Caco-2 (cell line): ENCODE measurements around the gene ZNF219. TPM values are rescaled to one million over a fixed set of nuclear protein-coding genes. Genes with fewer than 3 reads are reported as not detected.

ENCODE experiments used
- BruUV-seq: library from RNA; stranded (reverse); fragments of 400-500 nt; replicated peaks from 2 replicates; lab custom pipeline; 2021; lab: Mats Ljungman, UMichigan
- CTCF ChIA-PET: fragments of 300-600 bp; sonication (Branson Sonifier 250); formaldehyde crosslinking; loops from one replicate; lab custom pipeline; 2022; ENCODE audit warnings: antibody characterized with exemption; lab: Charles Lee
- POLR2A ChIA-PET: fragments of 300-600 bp; sonication (Branson Sonifier 250); formaldehyde crosslinking; loops from one replicate; lab custom pipeline; 2022; ENCODE audit warnings: antibody characterized with exemption; lab: Charles Lee
- DNase-seq, 2 experiments: peaks; one replicate each; pipeline versions ENCODE4 v3.0.0 to v3.0.0-alpha.2; 2020 to 2022
- H3K27me3 ChIP-seq: replicated peaks from 2 replicates; pipeline ENCODE4 v1.6.0; 2011; ENCODE audit warnings: low read length; ENCODE audit not compliant: control insufficient read depth, insufficient read depth
- H3K36me3 ChIP-seq: 2 replicates; pipeline ENCODE4 v1.5.1; 2011; ENCODE audit warnings: low read length; ENCODE audit not compliant: control insufficient read depth, insufficient read depth
- H3K4me1 ChIP-seq: fragments of 250-450 bp; sonication (Bioruptor Pico); 2 replicates; pipeline ENCODE4 v1.5.1; 2020; ENCODE audit warnings: mild to moderate bottlenecking
- H3K4me3 ChIP-seq: 2 replicates; pipeline ENCODE4 v1.5.1; 2011; ENCODE audit warnings: low read depth, mild to moderate bottlenecking, control low read depth, low read length
- H3K9me3 ChIP-seq: fragments of 250-450 bp; sonication (Bioruptor Pico); 2 replicates; pipeline ENCODE4 v1.5.1; 2020; ENCODE audit warnings: mild to moderate bottlenecking, moderate library complexity
- H3K27ac Mint-ChIP-seq: one replicate; pipeline ENCODE4 v1.8.0; 2022; ENCODE audit warnings: mixed read lengths; ENCODE audit not compliant: unreplicated experiment
- H3K27me3 Mint-ChIP-seq: one replicate; pipeline ENCODE4 v1.8.0; 2022; ENCODE audit warnings: mixed read lengths; ENCODE audit not compliant: insufficient read depth, unreplicated experiment
- H3K36me3 Mint-ChIP-seq: one replicate; pipeline ENCODE4 v1.8.0; 2022; ENCODE audit warnings: mild to moderate bottlenecking, mixed read lengths; ENCODE audit not compliant: insufficient read depth, unreplicated experiment
- H3K4me1 Mint-ChIP-seq: one replicate; pipeline ENCODE4 v1.8.0; 2022; ENCODE audit warnings: low read depth, mixed read lengths; ENCODE audit not compliant: unreplicated experiment
- H3K4me3 Mint-ChIP-seq: one replicate; pipeline ENCODE4 v1.8.0; 2022; ENCODE audit warnings: mild to moderate bottlenecking, moderate library complexity, mixed read lengths; ENCODE audit not compliant: unreplicated experiment
- H3K9me3 Mint-ChIP-seq: one replicate; pipeline ENCODE4 v1.8.0; 2022; ENCODE audit warnings: mixed read lengths; ENCODE audit not compliant: unreplicated experiment
- intact Hi-C: fragments of 100-400 bp; cut with micrococcal nuclease; formaldehyde crosslinking; loops from one replicate; pipeline ENCODE4 v1.10.0; 2022; ENCODE audit not compliant: unreplicated experiment
- total RNA-seq: library from RNA; stranded (reverse); gene quantifications from 2 replicates; pipeline ENCODE4 v1.2.3, GENCODE V29; 2022
- TF ChIP-seq, protein P1 (sequence below), 2 experiments: fragments of 200-600 bp in 1 of 2; IDR thresholded peaks; 1 replicate in 1 of 2; 2 replicates in 1 of 2; pipeline versions ENCODE4 v1.5.1 to v1.8.0; 2011 to 2022; ENCODE audit warnings: antibody characterized with exemption in 1 of 2, control low read depth in 1 of 2, inconsistent platforms in 1 of 2, low read depth in 1 of 2, low read length in 1 of 2, mild to moderate bottlenecking in 1 of 2, moderate library complexity in 1 of 2; ENCODE audit not compliant: insufficient read depth in 1 of 2, severe bottlenecking in 1 of 2, unreplicated experiment in 1 of 2

The ZNF219 gene
- total RNA-seq, 1 experiment from 2014 or later: 35.2 TPM

DNA sequence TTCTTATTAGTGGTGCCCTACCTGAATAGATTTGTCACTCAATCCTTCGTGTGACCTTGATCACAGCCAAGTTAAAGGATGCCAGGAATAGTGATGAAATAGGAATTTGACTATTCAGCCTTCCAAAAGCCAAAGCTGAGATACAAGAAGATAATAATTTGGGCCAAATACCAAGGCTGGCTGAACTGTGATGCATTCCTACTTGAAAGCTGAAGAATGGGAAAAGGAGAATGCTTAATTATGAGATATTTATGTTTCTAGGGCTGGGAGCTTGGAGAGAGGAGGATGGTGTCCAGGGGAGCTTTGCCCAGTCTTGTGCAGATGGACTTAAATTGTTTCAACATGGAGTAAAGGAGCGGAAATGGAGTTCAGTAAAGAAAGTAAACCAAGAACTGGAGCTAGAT is 51.1 kb downstream of the ZNF219 start:
- Mint-ChIP-seq H3K9me3 (no peaks in the 10 kb centered on the region), H3K4me1 (no peaks in the 10 kb centered on the region), H3K4me3 (no peak overlapping the region), H3K36me3 (no peaks in the 10 kb centered on the region), H3K27me3 (peaks cover 14% of the 10 kb centered on the region), H3K27ac (no peak overlapping the region)
- ChIA-PET POLR2A (no interaction called here), CTCF (interaction anchor here (0.7 to 3.1 kb wide), 3 partner anchors 21 to 77 kb away, joined by 3 to 14 read pairs (median 3); no protein-coding TSS in a partner anchor)
- no TSS peak for BruUV-seq
- TF ChIP-seq, protein P1, sequence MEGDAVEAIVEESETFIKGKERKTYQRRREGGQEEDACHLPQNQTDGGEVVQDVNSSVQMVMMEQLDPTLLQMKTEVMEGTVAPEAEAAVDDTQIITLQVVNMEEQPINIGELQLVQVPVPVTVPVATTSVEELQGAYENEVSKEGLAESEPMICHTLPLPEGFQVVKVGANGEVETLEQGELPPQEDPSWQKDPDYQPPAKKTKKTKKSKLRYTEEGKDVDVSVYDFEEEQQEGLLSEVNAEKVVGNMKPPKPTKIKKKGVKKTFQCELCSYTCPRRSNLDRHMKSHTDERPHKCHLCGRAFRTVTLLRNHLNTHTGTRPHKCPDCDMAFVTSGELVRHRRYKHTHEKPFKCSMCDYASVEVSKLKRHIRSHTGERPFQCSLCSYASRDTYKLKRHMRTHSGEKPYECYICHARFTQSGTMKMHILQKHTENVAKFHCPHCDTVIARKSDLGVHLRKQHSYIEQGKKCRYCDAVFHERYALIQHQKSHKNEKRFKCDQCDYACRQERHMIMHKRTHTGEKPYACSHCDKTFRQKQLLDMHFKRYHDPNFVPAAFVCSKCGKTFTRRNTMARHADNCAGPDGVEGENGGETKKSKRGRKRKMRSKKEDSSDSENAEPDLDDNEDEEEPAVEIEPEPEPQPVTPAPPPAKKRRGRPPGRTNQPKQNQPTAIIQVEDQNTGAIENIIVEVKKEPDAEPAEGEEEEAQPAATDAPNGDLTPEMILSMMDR (IDR thresholded peaks at IDR 0.05; ENCODE audit: insufficient read depth in 1 of 2, low read depth in 1 of 2, low read length in 1 of 2, severe bottlenecking in 1 of 2, unreplicated experiment in 1 of 2): no peak
- no peak for DNase-seq
- Histone ChIP-seq H3K36me3 (no peaks in the 10 kb centered on the region), H3K4me3 (no peak overlapping the region), H3K4me1 (no peaks in the 10 kb centered on the region), H3K27me3 (no peaks in the 10 kb centered on the region), H3K9me3 (no peaks in the 10 kb centered on the region)
- intact Hi-C loops: no loop called here

DNA sequence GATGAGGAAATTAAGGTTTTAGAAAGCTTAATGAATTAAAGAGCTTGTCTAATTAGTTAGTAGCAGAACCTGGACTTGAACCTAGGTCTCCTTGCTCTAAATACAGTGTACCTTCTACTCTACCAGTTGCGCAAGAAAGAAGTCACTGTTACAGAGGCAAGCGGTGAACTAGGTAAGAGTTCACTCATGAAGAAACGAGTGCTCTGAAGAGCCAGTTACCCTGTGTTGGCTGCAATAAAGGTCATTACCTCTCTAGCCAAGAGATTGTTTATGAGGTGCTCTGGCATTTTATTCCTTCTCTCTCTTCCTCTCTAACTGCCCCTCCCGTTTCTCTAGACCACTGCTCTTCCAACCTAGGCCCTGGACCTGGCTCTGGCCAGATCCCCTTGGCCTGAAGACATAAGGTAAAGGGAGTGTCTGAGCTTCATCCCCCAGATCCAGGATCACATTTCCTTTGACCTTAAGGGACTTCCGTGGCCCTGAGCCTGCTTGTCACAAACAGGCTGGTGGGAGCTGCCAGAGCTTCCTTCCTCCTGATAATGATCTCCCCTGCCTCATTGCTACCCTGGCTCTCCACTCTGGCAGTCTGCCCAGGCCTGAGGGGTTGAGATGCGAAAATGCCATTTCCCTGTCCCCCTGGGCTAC is 54.4 kb downstream of the ZNF219 start:
- Histone ChIP-seq H3K27me3 (no peaks in the 10 kb centered on the region), H3K4me3 (no peak overlapping the region), H3K4me1 (peaks cover 9% of the 10 kb centered on the region; the same call in 1 of the 2 replicates), H3K9me3 (no peaks in the 10 kb centered on the region), H3K36me3 (no peaks in the 10 kb centered on the region)
- no peaks in the 10 kb centered on the region for H3K36me3 Mint-ChIP-seq
- intact Hi-C loops: no loop called here
- TF ChIP-seq, protein P1 (IDR thresholded peaks at IDR 0.05; ENCODE audit: insufficient read depth in 1 of 2, low read depth in 1 of 2, low read length in 1 of 2, severe bottlenecking in 1 of 2, unreplicated experiment in 1 of 2): no peak
- no peaks in the 10 kb centered on the region for H3K9me3 Mint-ChIP-seq
- ChIA-PET POLR2A (no interaction called here), CTCF (interaction anchor here (1.1 to 1.5 kb wide), 3 partner anchors 29 to 73 kb away, joined by 3 to 10 read pairs (median 3); no protein-coding TSS in a partner anchor)
- H3K4me1 Mint-ChIP-seq: peaks cover 6% of the 10 kb centered on the region
- peaks cover 16% of the 10 kb centered on the region for H3K27me3 Mint-ChIP-seq
- no peak overlapping the region for H3K4me3 Mint-ChIP-seq
- H3K27ac Mint-ChIP-seq: no peak overlapping the region
- DNase-seq: no peak
- no TSS peak for BruUV-seq

DNA sequence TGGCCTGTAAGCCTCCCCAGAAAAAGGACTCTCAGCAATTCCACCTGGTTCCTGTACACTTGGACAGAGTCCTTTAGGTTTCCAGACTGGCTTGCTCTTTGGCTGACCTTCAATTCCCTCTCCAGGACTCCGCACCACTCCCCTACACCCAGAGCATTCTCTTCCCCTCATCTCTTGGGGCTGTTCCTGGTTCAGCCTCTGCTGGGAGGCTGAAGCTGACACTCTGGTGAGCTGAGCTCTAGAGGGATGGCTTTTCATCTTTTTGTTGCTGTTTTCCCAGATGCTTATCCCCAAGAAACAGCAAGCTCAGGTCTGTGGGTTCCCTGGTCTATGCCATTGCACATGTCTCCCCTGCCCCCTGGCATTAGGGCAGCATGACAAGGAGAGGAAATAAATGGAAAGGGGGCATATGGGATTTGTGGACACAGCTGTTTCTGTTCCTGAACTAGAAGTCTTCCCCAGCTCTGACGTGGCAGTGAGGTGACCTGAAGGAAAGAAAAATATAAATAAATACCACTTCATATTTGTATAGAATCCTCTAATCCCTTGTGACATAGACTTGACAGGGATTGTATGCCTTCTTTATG is 55.0 kb downstream of the ZNF219 start:
- Histone ChIP-seq H3K4me3 (no peak overlapping the region), H3K36me3 (no peaks in the 10 kb centered on the region), H3K27me3 (no peaks in the 10 kb centered on the region), H3K9me3 (no peaks in the 10 kb centered on the region), H3K4me1 (peaks cover 15% of the 10 kb centered on the region)
- no TSS peak for BruUV-seq
- ChIA-PET CTCF (interaction anchor here (1.1 to 1.5 kb wide), 3 partner anchors 28 to 73 kb away, joined by 3 to 10 read pairs (median 3); no protein-coding TSS in a partner anchor), POLR2A (interaction anchor here (0.6 kb wide), 1 partner anchor 430 kb away, joined by 4 read pairs; no protein-coding TSS in a partner anchor)
- intact Hi-C loops: no loop called here
- TF ChIP-seq, protein P1 (IDR thresholded peaks at IDR 0.05; ENCODE audit: insufficient read depth in 1 of 2, low read depth in 1 of 2, low read length in 1 of 2, severe bottlenecking in 1 of 2, unreplicated experiment in 1 of 2): no peak
- Mint-ChIP-seq H3K4me3 (no peak overlapping the region), H3K27ac (no peak overlapping the region), H3K36me3 (no peaks in the 10 kb centered on the region), H3K27me3 (peaks cover 16% of the 10 kb centered on the region), H3K4me1 (peaks cover 13% of the 10 kb centered on the region), H3K9me3 (no peaks in the 10 kb centered on the region)
- DNase-seq: no peak
